Measurements from ENCODE around the gene GRIK2. TPM values are rescaled to one million over a fixed set of nuclear protein-coding genes. Genes with fewer than 3 reads are reported as not detected.
"Not testable (repeated sequence)": the region's sequence is repeated elsewhere in the genome, so short reads cannot be mapped to it uniquely, and the experiment has no call there.

Gene GRIK2
- total RNA-seq, 2 donors from 2014 or later: 1.00 to 4.5 TPM

GRCh38 chr6:102068349-102068929 is 674.9 kb downstream of the GRIK2 start:
- H3K36me3 ChIP-seq (ENCODE audit: control insufficient read depth, insufficient read depth, low read length): no peaks in the 10 kb centered on the region
- no peaks in the 10 kb centered on the region for H3K27me3 ChIP-seq (ENCODE audit: control insufficient read depth, insufficient read depth, low read length, poor library complexity, severe bottlenecking)
- H3K27ac Mint-ChIP-seq: no peak overlapping the region
- no peaks in the 10 kb centered on the region for H3K9me3 Mint-ChIP-seq
- WGBS, 2 experiments (ENCODE audit: insufficient coverage in 1 of 2, insufficient read length in 1 of 2): 86 to 91% methylated on average over 4 to 7 of the region's 7 CpGs
- TF ChIP-seq CTCF (conservative IDR thresholded peaks at IDR 0.05): no peak
- no peak overlapping the region for H3K27ac ChIP-seq (ENCODE audit: low read depth, low read length)
- H3K27me3 Mint-ChIP-seq (ENCODE audit: insufficient read depth): no peaks in the 10 kb centered on the region
- no peak overlapping the region for H3K9ac ChIP-seq (ENCODE audit: extremely low read depth, low read length, poor library complexity, severe bottlenecking)
- no peak overlapping the region for H3K4me3 Mint-ChIP-seq
- no peaks in the 10 kb centered on the region for H3K9me3 ChIP-seq (ENCODE audit: control insufficient read depth, low read length)
- H3K4me1 Mint-ChIP-seq: no peaks in the 10 kb centered on the region
- H3K36me3 Mint-ChIP-seq (ENCODE audit: low read depth): no peaks in the 10 kb centered on the region
- no peak for DNase-seq
- H3K4me1 ChIP-seq (ENCODE audit: control insufficient read depth, insufficient read depth, low read length): no peaks in the 10 kb centered on the region
- no peak overlapping the region for H3K4me3 ChIP-seq (ENCODE audit: low read length)

- Histone ChIP-seq H3K36me3 (ENCODE audit: control insufficient read depth, insufficient read depth, low read length) (no peaks in the 10 kb centered on the region), H3K27me3 (ENCODE audit: control insufficient read depth, insufficient read depth, low read length, poor library complexity, severe bottlenecking) (no peaks in the 10 kb centered on the region), H3K9ac (ENCODE audit: extremely low read depth, low read length, poor library complexity, severe bottlenecking) (no peak overlapping the region), H3K9me3 (ENCODE audit: control insufficient read depth, low read length) (peaks cover 14% of the 10 kb centered on the region), H3K4me1 (ENCODE audit: control insufficient read depth, insufficient read depth, low read length) (no peaks in the 10 kb centered on the region), H3K4me3 (ENCODE audit: low read length) (no peak overlapping the region), H3K27ac (ENCODE audit: low read depth, low read length) (no peak overlapping the region)
- Mint-ChIP-seq H3K4me3 (no peak overlapping the region), H3K27ac (no peak overlapping the region), H3K36me3 (ENCODE audit: low read depth) (peaks cover 3% of the 10 kb centered on the region), H3K4me1 (no peaks in the 10 kb centered on the region), H3K27me3 (ENCODE audit: insufficient read depth) (no peaks in the 10 kb centered on the region), H3K9me3 (peaks cover 11% of the 10 kb centered on the region)
- DNase-seq: no peak
- WGBS, 2 experiments (ENCODE audit: insufficient coverage in 1 of 2, insufficient read length in 1 of 2): 90 to 94% methylated on average over 1 to 2 of the region's 2 CpGs
- TF ChIP-seq CTCF (conservative IDR thresholded peaks at IDR 0.05): no peak
Observed at GRCh38 chr6:102075539-102075938, 682.0 kb downstream of the GRIK2 start.

DNA sequence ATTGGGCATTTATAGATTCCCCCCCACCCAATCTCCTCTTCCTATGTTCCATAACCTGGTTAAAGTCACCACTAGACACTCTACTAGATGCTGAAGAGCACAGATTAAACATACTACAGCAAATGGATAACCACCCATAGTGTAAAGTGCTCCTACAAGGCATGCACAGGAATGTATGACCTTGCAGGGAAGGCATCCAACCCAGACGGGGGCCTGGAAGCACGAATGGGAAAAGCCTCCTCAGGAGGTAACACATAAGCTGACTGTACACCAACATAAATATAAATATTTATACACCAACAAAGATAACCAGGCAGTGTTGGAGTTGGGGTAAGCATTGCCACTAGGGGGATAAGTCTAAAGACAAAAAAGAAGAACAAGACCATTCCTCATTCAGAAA is 691.7 kb downstream of the GRIK2 start:
- H3K4me1 ChIP-seq (ENCODE audit: control insufficient read depth, insufficient read depth, low read length): no peaks in the 10 kb centered on the region
- no peak overlapping the region for H3K4me3 Mint-ChIP-seq
- H3K36me3 ChIP-seq (ENCODE audit: control insufficient read depth, insufficient read depth, low read length): no peaks in the 10 kb centered on the region
- H3K9me3 Mint-ChIP-seq: peaks cover 14% of the 10 kb centered on the region
- H3K9ac ChIP-seq (ENCODE audit: extremely low read depth, low read length, poor library complexity, severe bottlenecking): no peak overlapping the region
- H3K36me3 Mint-ChIP-seq (ENCODE audit: low read depth): no peaks in the 10 kb centered on the region
- TF ChIP-seq CTCF (conservative IDR thresholded peaks at IDR 0.05): peak; percentile 56
- no peaks in the 10 kb centered on the region for H3K4me1 Mint-ChIP-seq
- H3K27me3 ChIP-seq (ENCODE audit: control insufficient read depth, insufficient read depth, low read length, poor library complexity, severe bottlenecking): no peaks in the 10 kb centered on the region
- 74% methylated on average over 2 of the region's 2 CpGs; no CpG with 5 or more reads in 1 of the 2 experiments for WGBS, 2 experiments (ENCODE audit: insufficient coverage in 1 of 2, insufficient read length in 1 of 2)
- no peak overlapping the region for H3K27ac ChIP-seq (ENCODE audit: low read depth, low read length)
- H3K27me3 Mint-ChIP-seq (ENCODE audit: insufficient read depth): no peaks in the 10 kb centered on the region
- no peak for DNase-seq
- no peak overlapping the region for H3K27ac Mint-ChIP-seq
- no peak overlapping the region for H3K4me3 ChIP-seq (ENCODE audit: low read length)
- no peaks in the 10 kb centered on the region for H3K9me3 ChIP-seq (ENCODE audit: control insufficient read depth, low read length)

GRCh38 chr6:102088160-102088559 is 694.7 kb downstream of the GRIK2 start:
- peaks cover 16% of the 10 kb centered on the region for H3K9me3 Mint-ChIP-seq
- not testable (repeated sequence) for H3K36me3 ChIP-seq (ENCODE audit: control insufficient read depth, insufficient read depth, low read length); H3K27me3 Mint-ChIP-seq (ENCODE audit: insufficient read depth); H3K9ac ChIP-seq (ENCODE audit: extremely low read depth, low read length, poor library complexity, severe bottlenecking); H3K4me1 ChIP-seq (ENCODE audit: control insufficient read depth, insufficient read depth, low read length); DNase-seq; H3K9me3 ChIP-seq (ENCODE audit: control insufficient read depth, low read length); H3K4me3 Mint-ChIP-seq; H3K4me3 ChIP-seq (ENCODE audit: low read length); H3K27ac Mint-ChIP-seq; H3K36me3 Mint-ChIP-seq (ENCODE audit: low read depth); H3K27me3 ChIP-seq (ENCODE audit: control insufficient read depth, insufficient read depth, low read length, poor library complexity, severe bottlenecking); H3K4me1 Mint-ChIP-seq; H3K27ac ChIP-seq (ENCODE audit: low read depth, low read length)
- WGBS, 2 experiments (ENCODE audit: insufficient coverage in 1 of 2, insufficient read length in 1 of 2): 95 to 96% methylated on average over 7 to 19 of the region's 19 CpGs

Data from endodermal cell (in vitro differentiated cells).